Breast epithelium (tissue), 3 donors: ENCODE measurements around the gene SRRM3.

Experiments used
- CTCF ChIP-seq, 3 donors: fragments of 450-650 bp; IDR thresholded peaks; one replicate each; pipeline ENCODE4 v1.5.1; 2016 to 2017; ENCODE audit warnings: antibody characterized with exemption in 3 of 3, mild to moderate bottlenecking in 3 of 3, moderate library complexity in 3 of 3
- POLR2A ChIP-seq: fragments of 450-650 bp; IDR thresholded peaks from one replicate; pipeline ENCODE4 v1.6.1; 2016; ENCODE audit warnings: antibody characterized with exemption, mild to moderate bottlenecking, moderate library complexity
- POLR2AphosphoS5 ChIP-seq, 3 donors: sonication (generic); formaldehyde crosslinking; IDR thresholded peaks; one replicate each; pipeline ENCODE4 v1.6.1; 2017; ENCODE audit warnings: antibody characterized with exemption in 3 of 3

- TF ChIP-seq POLR2A (no peak), CTCF (IDR thresholded peaks at IDR 0.05) (no peak), POLR2AphosphoS5 (IDR thresholded peaks at IDR 0.05) (no peak)
These were observed 79.5 kb downstream of the SRRM3 start for GRCh38 chr7:76281006-76281705.
